Glutamatergic neuron (in vitro differentiated cells): ENCODE results near the gene ZSCAN22. TPM values are rescaled to one million over a fixed set of nuclear protein-coding genes. Genes with fewer than 3 reads are reported as not detected.

Source experiments
- DNase-seq: peaks from one replicate; pipeline ENCODE4 v3.0.0; 2022
- H3K27ac Mint-ChIP-seq: one replicate; pipeline ENCODE4 v1.8.0; 2020; ENCODE audit warnings: mild to moderate bottlenecking, mixed read lengths, inconsistent platforms; ENCODE audit not compliant: unreplicated experiment
- H3K27me3 Mint-ChIP-seq: one replicate; pipeline ENCODE4 v1.8.0; 2020; ENCODE audit warnings: mild to moderate bottlenecking, moderate library complexity, mixed read lengths, inconsistent platforms; ENCODE audit not compliant: unreplicated experiment
- H3K36me3 Mint-ChIP-seq: one replicate; pipeline ENCODE4 v1.8.0; 2020; ENCODE audit warnings: mild to moderate bottlenecking, mixed read lengths, inconsistent platforms; ENCODE audit not compliant: unreplicated experiment
- H3K4me1 Mint-ChIP-seq: one replicate; pipeline ENCODE4 v1.8.0; 2020; ENCODE audit warnings: mild to moderate bottlenecking, low read depth, mixed read lengths, inconsistent platforms; ENCODE audit not compliant: unreplicated experiment
- H3K4me3 Mint-ChIP-seq: one replicate; pipeline ENCODE4 v1.8.0; 2020; ENCODE audit warnings: mild to moderate bottlenecking, mixed read lengths, inconsistent platforms; ENCODE audit not compliant: unreplicated experiment
- H3K9me3 Mint-ChIP-seq: one replicate; pipeline ENCODE4 v1.8.0; 2020; ENCODE audit warnings: mild to moderate bottlenecking, moderate library complexity, mixed read lengths, inconsistent platforms; ENCODE audit not compliant: unreplicated experiment
- total RNA-seq: library from RNA; stranded (reverse); fragmentation: NEBNext Ultra II Directional; extraction: Animal tissue kit (Norgen Biotek cat#: 25700); gene quantifications from one replicate; pipeline ENCODE4 v1.2.1, GENCODE V29; 2021; ENCODE audit not compliant: unreplicated experiment
- TF ChIP-seq, protein P1 (sequence below): fragments of 200-600 bp; sonication (generic); IDR thresholded peaks from one replicate; pipeline ENCODE4 v1.5.0; 2021; ENCODE audit not compliant: partially characterized antibody, unreplicated experiment

ZSCAN22 gene
- total RNA-seq, 1 donor from 2014 or later, result 4.9 TPM

- Mint-ChIP-seq H3K4me3 (no peak overlapping the region), H3K9me3 (peaks cover 21% of the 10 kb centered on the region), H3K4me1 (no peaks in the 10 kb centered on the region), H3K27ac (no peak overlapping the region), H3K27me3 (peaks cover 11% of the 10 kb centered on the region), H3K36me3 (peaks cover 58% of the 10 kb centered on the region)
- no peak for DNase-seq
- TF ChIP-seq, protein P1, sequence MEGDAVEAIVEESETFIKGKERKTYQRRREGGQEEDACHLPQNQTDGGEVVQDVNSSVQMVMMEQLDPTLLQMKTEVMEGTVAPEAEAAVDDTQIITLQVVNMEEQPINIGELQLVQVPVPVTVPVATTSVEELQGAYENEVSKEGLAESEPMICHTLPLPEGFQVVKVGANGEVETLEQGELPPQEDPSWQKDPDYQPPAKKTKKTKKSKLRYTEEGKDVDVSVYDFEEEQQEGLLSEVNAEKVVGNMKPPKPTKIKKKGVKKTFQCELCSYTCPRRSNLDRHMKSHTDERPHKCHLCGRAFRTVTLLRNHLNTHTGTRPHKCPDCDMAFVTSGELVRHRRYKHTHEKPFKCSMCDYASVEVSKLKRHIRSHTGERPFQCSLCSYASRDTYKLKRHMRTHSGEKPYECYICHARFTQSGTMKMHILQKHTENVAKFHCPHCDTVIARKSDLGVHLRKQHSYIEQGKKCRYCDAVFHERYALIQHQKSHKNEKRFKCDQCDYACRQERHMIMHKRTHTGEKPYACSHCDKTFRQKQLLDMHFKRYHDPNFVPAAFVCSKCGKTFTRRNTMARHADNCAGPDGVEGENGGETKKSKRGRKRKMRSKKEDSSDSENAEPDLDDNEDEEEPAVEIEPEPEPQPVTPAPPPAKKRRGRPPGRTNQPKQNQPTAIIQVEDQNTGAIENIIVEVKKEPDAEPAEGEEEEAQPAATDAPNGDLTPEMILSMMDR, result no peak
Measured at GRCh38 chr19:58296104-58296503, 30.7 kb upstream of the ZSCAN22 start.

DNA sequence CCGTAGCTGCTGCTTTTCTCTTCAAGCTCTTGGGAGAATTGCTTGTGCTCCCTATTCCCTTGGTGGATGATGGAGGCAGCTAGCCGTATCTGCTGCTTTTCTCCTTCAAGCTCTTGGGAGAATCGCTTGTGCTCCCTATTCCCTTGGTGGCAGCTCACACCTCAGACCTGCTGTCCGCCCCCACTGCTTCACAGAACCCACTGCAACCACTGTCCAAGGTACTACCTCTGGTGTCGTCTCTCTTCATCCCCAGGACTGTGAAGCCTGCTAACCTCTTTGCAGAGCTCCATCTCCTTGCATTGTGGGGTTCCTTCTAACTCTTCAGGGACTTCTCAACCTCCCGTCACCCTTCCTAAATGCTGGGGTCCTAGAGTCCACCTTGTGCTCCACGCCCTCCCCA is 26.2 kb upstream of the ZSCAN22 start:
- peaks cover 9% of the 10 kb centered on the region for H3K27me3 Mint-ChIP-seq
- H3K4me1 Mint-ChIP-seq, result peaks cover 5% of the 10 kb centered on the region
- no peak overlapping the region for H3K27ac Mint-ChIP-seq
- peaks cover 15% of the 10 kb centered on the region for H3K9me3 Mint-ChIP-seq
- H3K4me3 Mint-ChIP-seq, result no peak overlapping the region
- TF ChIP-seq, protein P1, result no peak
- peaks cover 16% of the 10 kb centered on the region for H3K36me3 Mint-ChIP-seq
- DNase-seq, result no peak

DNA sequence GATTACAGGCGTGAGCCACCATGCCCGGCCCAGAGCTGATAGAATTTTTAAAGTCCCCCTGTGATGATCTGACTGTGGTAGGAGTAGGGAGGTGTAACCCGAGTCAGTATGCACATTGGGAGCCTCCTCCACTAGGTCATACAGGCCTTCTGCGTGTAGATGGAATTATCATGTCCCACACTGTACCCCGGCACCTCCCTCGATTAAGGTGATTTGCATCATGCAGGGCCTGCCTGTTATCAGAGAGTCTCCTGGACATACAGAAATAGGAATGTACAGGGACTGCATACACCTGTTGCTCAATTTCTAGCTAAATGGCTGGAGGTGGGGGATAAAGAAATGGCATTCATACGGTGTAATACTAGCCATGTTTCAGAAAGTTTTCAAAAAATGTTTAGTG is 22.5 kb upstream of the ZSCAN22 start:
- peak overlapping the region; percentile 68 for H3K27ac Mint-ChIP-seq
- no peak for DNase-seq
- peaks cover 13% of the 10 kb centered on the region for H3K9me3 Mint-ChIP-seq
- peak overlapping the region; percentile 100 for H3K4me3 Mint-ChIP-seq
- peaks cover 12% of the 10 kb centered on the region for H3K36me3 Mint-ChIP-seq
- TF ChIP-seq, protein P1, result no peak
- peaks cover 9% of the 10 kb centered on the region for H3K27me3 Mint-ChIP-seq
- peaks cover 12% of the 10 kb centered on the region for H3K4me1 Mint-ChIP-seq

DNA sequence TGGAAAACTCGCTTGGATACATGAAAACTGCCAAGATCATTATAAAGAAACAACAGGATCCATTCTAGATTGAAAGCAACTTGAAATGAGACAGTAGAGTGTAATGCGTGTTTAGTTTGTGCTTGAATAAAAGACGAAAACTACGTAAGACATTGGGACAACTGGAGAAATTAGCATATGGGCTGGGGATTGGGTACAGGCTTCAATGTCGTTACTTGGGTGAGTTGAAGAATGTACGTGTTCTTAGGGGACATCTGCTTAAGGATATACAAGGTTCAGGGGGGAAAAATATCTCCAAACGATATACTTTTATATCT is 22.1 kb upstream of the ZSCAN22 start:
- peaks cover 12% of the 10 kb centered on the region for H3K36me3 Mint-ChIP-seq
- H3K4me1 Mint-ChIP-seq, result peaks cover 12% of the 10 kb centered on the region
- TF ChIP-seq, protein P1, result no peak
- peak overlapping the region; percentile 97 for H3K27ac Mint-ChIP-seq
- H3K27me3 Mint-ChIP-seq, result peaks cover 9% of the 10 kb centered on the region
- no peak for DNase-seq
- H3K9me3 Mint-ChIP-seq, result peaks cover 12% of the 10 kb centered on the region
- H3K4me3 Mint-ChIP-seq, result peak overlapping the region; percentile 100

DNA sequence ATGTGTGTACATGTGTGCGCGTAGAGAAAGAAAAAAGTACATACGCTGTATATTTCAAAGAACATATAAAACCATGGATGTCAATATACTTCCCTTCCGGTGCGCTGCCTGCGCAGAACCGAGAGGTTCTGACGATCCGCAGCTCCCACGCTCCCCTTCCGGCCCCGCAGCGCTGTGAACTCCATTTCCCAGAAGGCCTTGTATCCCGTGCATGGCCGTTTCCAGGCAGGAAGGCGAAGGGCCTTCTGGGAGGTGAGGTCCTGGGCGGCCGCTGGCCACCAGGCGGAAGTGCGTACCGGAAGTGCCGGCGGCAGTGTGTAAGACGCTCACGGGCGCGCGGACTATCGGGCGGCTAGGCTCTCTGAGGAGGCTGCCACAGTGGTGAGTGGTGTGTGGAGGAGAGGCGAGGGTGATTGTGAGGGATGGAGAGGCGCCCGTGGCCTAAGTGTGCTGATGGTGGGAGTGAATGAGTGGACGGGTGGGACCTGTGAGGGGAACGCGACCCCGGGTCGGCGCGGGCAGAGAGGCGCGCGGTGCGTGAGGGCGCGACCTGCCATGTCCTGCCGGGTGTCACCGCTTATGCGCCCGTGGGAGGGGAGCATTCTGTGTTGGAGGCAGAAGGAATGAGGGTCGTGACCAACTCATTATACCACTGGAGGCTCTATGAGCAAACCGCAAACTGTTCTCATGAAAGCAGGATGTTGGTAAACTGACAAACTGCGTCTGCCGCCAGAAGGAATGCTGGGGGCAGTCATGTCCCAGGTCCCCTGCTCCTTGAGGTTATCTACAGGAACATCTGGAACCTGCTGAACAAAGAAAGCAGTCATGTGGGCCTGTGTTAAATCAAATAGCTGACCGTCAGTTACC is 21.5 kb upstream of the ZSCAN22 start, which contains the start of gene ERVK3-1:
Gene ERVK3-1, plus strand, starts transcription at position 313 of the 867 bp plus-strand sequence. CDS start 6,792 bp downstream, outside the sequence.
- peaks cover 9% of the 10 kb centered on the region for H3K9me3 Mint-ChIP-seq
- H3K27ac Mint-ChIP-seq, result peak within 1 kb of the TSS; percentile 97
- peaks cover 12% of the 10 kb centered on the region for H3K36me3 Mint-ChIP-seq
- TF ChIP-seq, protein P1, result peak; percentile 44
- peaks cover 9% of the 10 kb centered on the region for H3K27me3 Mint-ChIP-seq
- peak within 1 kb of the TSS; percentile 100 for H3K4me3 Mint-ChIP-seq
- peak; percentile 93 for DNase-seq
- H3K4me1 Mint-ChIP-seq, result peaks cover 15% of the 10 kb centered on the region
